GM12878 (cell line): Measurements from ENCODE around the gene TLCD3B. TPM values are rescaled to one million over a fixed set of nuclear protein-coding genes. Genes with fewer than 3 reads are reported as not detected.

Experiments used
- ATAC-seq: fragments of 200-7000 bp; cut with Tn5 transposase; 3 replicates; pipeline ENCODE4 v1.9.1; 2020; ENCODE audit warnings: mild to moderate bottlenecking, moderate library complexity
- BruUV-seq: library from RNA; stranded (reverse); fragments of 400-500 nt; replicated peaks from 2 replicates; lab custom pipeline; 2021; lab: Mats Ljungman, UMichigan
- CTCF ChIA-PET: fragments of 300-600 bp; sonication (Branson Sonifier 250); formaldehyde crosslinking; extraction: SDS; loops from one replicate; lab custom pipeline; 2021; ENCODE audit warnings: inconsistent platforms; lab: Yijun Ruan, JAX
- POLR2A ChIA-PET: fragments of 350-600 bp; formaldehyde crosslinking; extraction: SDS; loops from one replicate; lab custom pipeline; 2021; ENCODE audit warnings: inconsistent platforms; lab: Charles Lee
- RAD21 ChIA-PET: fragments of 300-600 bp; sonication (Branson Sonifier 250); formaldehyde crosslinking; loops from one replicate; lab custom pipeline; 2023; ENCODE audit warnings: antibody characterized with exemption; ENCODE audit not compliant: unreplicated experiment; lab: Charles Lee
- SMC1A ChIA-PET: fragments of 300-600 bp; sonication (Branson Sonifier 250); formaldehyde crosslinking; loops from one replicate; lab custom pipeline; 2023; ENCODE audit not compliant: unreplicated experiment, uncharacterized antibody; lab: Charles Lee
- DNase-seq: peaks from one replicate; pipeline ENCODE4 v3.0.0-alpha.2; 2011; ENCODE audit warnings: low read depth, low spot score
- FAIRE-seq: peaks from 3 replicates; lab custom pipeline; 2011; peaks lifted over from hg19 to GRCh38; lab: Jason Lieb, UNC
- H2AFZ ChIP-seq: 2 replicates; pipeline ENCODE4 v1.6.0; 2011; ENCODE audit warnings: low read depth, low read length, control low read depth; ENCODE audit not compliant: control insufficient read depth
- H3K27ac ChIP-seq: 2 replicates; pipeline ENCODE4 v1.5.1; 2011; ENCODE audit warnings: control low read depth; ENCODE audit not compliant: control insufficient read depth, insufficient read depth
- H3K27me3 ChIP-seq, 2 experiments: replicated peaks in 1 of 2; 2 replicates each; pipeline versions ENCODE4 v1.6.0 to v1.6.1; 2011; ENCODE audit warnings: low read length in 1 of 2; ENCODE audit not compliant: control insufficient read depth in 2 of 2, insufficient read depth in 2 of 2
- H3K36me3 ChIP-seq, 2 experiments: 2 replicates each; pipeline ENCODE4 v1.5.1; 2011; ENCODE audit warnings: low read length in 1 of 2; ENCODE audit not compliant: control insufficient read depth in 2 of 2, insufficient read depth in 2 of 2
- H3K4me1 ChIP-seq: 2 replicates; pipeline ENCODE4 v1.6.1; 2011; ENCODE audit warnings: mild to moderate bottlenecking, low read length, moderate library complexity, mixed read lengths; ENCODE audit not compliant: control insufficient read depth, insufficient read depth
- H3K4me2 ChIP-seq: 2 replicates; pipeline ENCODE4 v1.6.0; 2011; ENCODE audit warnings: control low read depth; ENCODE audit not compliant: control insufficient read depth, insufficient read depth
- H3K4me3 ChIP-seq: fragments of 200-600 bp; sonication (generic); 2 replicates; pipeline ENCODE4 v1.5.1; 2016
- H3K79me2 ChIP-seq: 2 replicates; pipeline ENCODE4 v1.6.0; 2011; ENCODE audit warnings: low read length; ENCODE audit not compliant: control insufficient read depth, insufficient read depth
- H3K9ac ChIP-seq: 2 replicates; pipeline ENCODE4 v1.8.0; 2011; ENCODE audit warnings: low read length, control low read depth, mixed read lengths; ENCODE audit not compliant: control insufficient read depth, insufficient read depth
- H3K9me3 ChIP-seq: replicated peaks from 3 replicates; pipeline ENCODE4 v1.5.1; 2011; ENCODE audit warnings: mild to moderate bottlenecking, low read length; ENCODE audit not compliant: control insufficient read depth, insufficient read depth
- H4K20me1 ChIP-seq: 2 replicates; pipeline ENCODE4 v1.6.0; 2011; ENCODE audit not compliant: control insufficient read depth, insufficient read depth
- CUX1 ChIP-seq: IDR thresholded peaks from 2 replicates; pipeline ENCODE4 v1.6.1; 2012; ENCODE audit warnings: improper control_type of control experiment, low read depth, low read length; ENCODE audit not compliant: insufficient replicate concordance
- ETV6 ChIP-seq, 2 experiments: fragments of 450-650 bp in 1 of 2; IDR thresholded peaks in 1 of 2; conservative IDR thresholded peaks in 1 of 2; 2 replicates each; pipeline ENCODE4 v1.6.1; 2014; ENCODE audit warnings: antibody characterized with exemption in 1 of 2, borderline replicate concordance in 1 of 2, low read depth in 1 of 2, mild to moderate bottlenecking in 1 of 2, moderate library complexity in 1 of 2
- FOXK2 ChIP-seq: fragments of 450-650 bp; IDR thresholded peaks from 2 replicates; pipeline ENCODE4 v1.6.1; 2017; ENCODE audit warnings: mild to moderate bottlenecking, moderate library complexity
- HDAC2 ChIP-seq: fragments of 200-600 bp; sonication (generic); IDR thresholded peaks from 2 replicates; pipeline ENCODE4 v1.6.1; 2017
- HDGF ChIP-seq: fragments of 450-650 bp; IDR thresholded peaks from 2 replicates; pipeline ENCODE4 v1.6.1; 2016; ENCODE audit warnings: antibody characterized with exemption
- NFIC ChIP-seq: IDR thresholded peaks from 2 replicates; pipeline ENCODE4 v1.6.1; 2012; ENCODE audit warnings: low read depth, mild to moderate bottlenecking, inconsistent platforms, low read length, moderate library complexity
- NR2F1 ChIP-seq: fragments of 450-650 bp; conservative IDR thresholded peaks from 2 replicates; pipeline ENCODE4 v1.6.1; 2017; ENCODE audit warnings: mild to moderate bottlenecking
- SREBF1 ChIP-seq: IDR thresholded peaks from 2 replicates; pipeline ENCODE4 v1.6.1; 2012; ENCODE audit warnings: mild to moderate bottlenecking, low read length
- YBX1 ChIP-seq: fragments of 450-650 bp; IDR thresholded peaks from 2 replicates; pipeline ENCODE4 v1.6.1; 2016; ENCODE audit warnings: antibody characterized with exemption
- ZNF207 ChIP-seq: fragments of 450-650 bp; IDR thresholded peaks from 2 replicates; pipeline ENCODE4 v1.6.1; 2014; ENCODE audit warnings: antibody characterized with exemption, mild to moderate bottlenecking, borderline replicate concordance
- WGBS: methylation state at CpG from one replicate; pipeline ENCODE4 v1.1.6; 2016; ENCODE audit warnings: low lambda C conversion rate; ENCODE audit not compliant: insufficient replicate concordance, insufficient coverage; ENCODE audit errors: missing lambda C conversion rate; 5-methylcytosine and 5-hydroxymethylcytosine counted together
- in situ Hi-C: fragments of 300-500 bp; cut with MboI; formaldehyde crosslinking; loops from 9 replicates; pipeline ENCODE4 v1.14.3; 2018; ENCODE audit warnings: mixed read lengths
- intact Hi-C: fragments of 100-400 bp; cut with micrococcal nuclease; formaldehyde crosslinking; loops from one replicate; pipeline ENCODE4 v1.14.2; 2022; ENCODE audit not compliant: unreplicated experiment
- polyA plus RNA-seq, 11 experiments: library from polyadenylated mRNA; depleted of rRNA in 4 of 11; unstranded in 6 of 11; stranded (reverse) in 5 of 11; fragments of >200 nt; fragmentation: Nextera tagmentation in 4 of 11; fragmentation: Illumina TruSeq in 1 of 11; extraction: Ambion mirVana in 4 of 11; extraction: Trizol in 1 of 11; gene quantifications; 1 replicate in 1 of 11; 2 replicates in 10 of 11; pipeline versions ENCODE4 v1.2.1 to v1.2.3, GENCODE V29; 2011 to 2016; ENCODE audit warnings: inconsistent platforms in 2 of 11, missing spikeins in 2 of 11, low read depth in 1 of 11
- total RNA-seq, 4 experiments: library from RNA; depleted of rRNA in 3 of 4; stranded (reverse); fragments of >200 nt in 3 of 4; fragmentation: Illumina TruSeq in 1 of 4; extraction: Trizol in 1 of 4; gene quantifications; 2 replicates each; pipeline versions ENCODE4 v1.2.1 to v1.2.3, GENCODE V29; 2013 to 2021
- TF ChIP-seq, protein P1 (sequence below): fragments of 450-650 bp; IDR thresholded peaks from 2 replicates; pipeline ENCODE4 v1.6.1; 2017; ENCODE audit warnings: mild to moderate bottlenecking, moderate library complexity
- TF ChIP-seq, protein P2 (sequence below): IDR thresholded peaks from 2 replicates; pipeline ENCODE4 v1.6.1; 2011; ENCODE audit warnings: mild to moderate bottlenecking, low read depth, low read length, moderate library complexity; ENCODE audit not compliant: insufficient replicate concordance

Gene TLCD3B
- total and polyA plus RNA-seq, 10 of the 15 experiments (the other 5 are each of a cell fraction or from before 2014, with no cell fraction given), result 0.05 to 0.51 (median 0.18) TPM; not detected in 4

GRCh38 chr16:29990883-29991570 lies 40.0 kb downstream of the TLCD3B start (continued):
- TF ChIP-seq CUX1, result no peak
- TF ChIP-seq ZNF207, result no peak
- TF ChIP-seq HDAC2, result no peak
- TF ChIP-seq NFIC, result no peak

GRCh38 chr16:29990034-29990433 lies 41.0 kb downstream of the TLCD3B start:
- no peak overlapping the region for H3K27ac ChIP-seq
- no peak for ATAC-seq
- H4K20me1 ChIP-seq, result no peaks in the 10 kb centered on the region
- H3K4me1 ChIP-seq, result peaks cover 6% of the 10 kb centered on the region; the same call in 1 of the 2 replicates
- peaks cover 5% of the 10 kb centered on the region; the same call in 1 of the 2 replicates for H3K79me2 ChIP-seq
- H3K4me3 ChIP-seq, result no peak overlapping the region
- no peak for FAIRE-seq
- in situ Hi-C loops (no loop called here), intact Hi-C loops (no loop called here)
- peaks cover 10 to 41% of the 10 kb centered on the region in 2 experiments; a peak in 3 of 4 replicates for H3K36me3 ChIP-seq
- no TSS peak for BruUV-seq
- WGBS, result 94% methylated on average over 2 of the region's 2 CpGs
- ChIA-PET POLR2A (interaction anchor here (0.8 kb wide), 1 partner anchor 17 kb away, joined by 3 read pairs; the partner anchor contains the start of gene TAOK2), CTCF (no interaction called here), RAD21 (no interaction called here), SMC1A (no interaction called here)
- H3K4me2 ChIP-seq, result no peak overlapping the region
- no peaks in the 10 kb centered on the region for H3K9me3 ChIP-seq
- no peak overlapping the region for H3K9ac ChIP-seq
- DNase-seq, result no peak
- no peak overlapping the region for H2AFZ ChIP-seq
- no peaks in the 10 kb centered on the region for H3K27me3 ChIP-seq
- no peak for TF ChIP-seq NR2F1
- no peak for TF ChIP-seq HDGF
- TF ChIP-seq YBX1, result no peak
- TF ChIP-seq, protein P1, sequence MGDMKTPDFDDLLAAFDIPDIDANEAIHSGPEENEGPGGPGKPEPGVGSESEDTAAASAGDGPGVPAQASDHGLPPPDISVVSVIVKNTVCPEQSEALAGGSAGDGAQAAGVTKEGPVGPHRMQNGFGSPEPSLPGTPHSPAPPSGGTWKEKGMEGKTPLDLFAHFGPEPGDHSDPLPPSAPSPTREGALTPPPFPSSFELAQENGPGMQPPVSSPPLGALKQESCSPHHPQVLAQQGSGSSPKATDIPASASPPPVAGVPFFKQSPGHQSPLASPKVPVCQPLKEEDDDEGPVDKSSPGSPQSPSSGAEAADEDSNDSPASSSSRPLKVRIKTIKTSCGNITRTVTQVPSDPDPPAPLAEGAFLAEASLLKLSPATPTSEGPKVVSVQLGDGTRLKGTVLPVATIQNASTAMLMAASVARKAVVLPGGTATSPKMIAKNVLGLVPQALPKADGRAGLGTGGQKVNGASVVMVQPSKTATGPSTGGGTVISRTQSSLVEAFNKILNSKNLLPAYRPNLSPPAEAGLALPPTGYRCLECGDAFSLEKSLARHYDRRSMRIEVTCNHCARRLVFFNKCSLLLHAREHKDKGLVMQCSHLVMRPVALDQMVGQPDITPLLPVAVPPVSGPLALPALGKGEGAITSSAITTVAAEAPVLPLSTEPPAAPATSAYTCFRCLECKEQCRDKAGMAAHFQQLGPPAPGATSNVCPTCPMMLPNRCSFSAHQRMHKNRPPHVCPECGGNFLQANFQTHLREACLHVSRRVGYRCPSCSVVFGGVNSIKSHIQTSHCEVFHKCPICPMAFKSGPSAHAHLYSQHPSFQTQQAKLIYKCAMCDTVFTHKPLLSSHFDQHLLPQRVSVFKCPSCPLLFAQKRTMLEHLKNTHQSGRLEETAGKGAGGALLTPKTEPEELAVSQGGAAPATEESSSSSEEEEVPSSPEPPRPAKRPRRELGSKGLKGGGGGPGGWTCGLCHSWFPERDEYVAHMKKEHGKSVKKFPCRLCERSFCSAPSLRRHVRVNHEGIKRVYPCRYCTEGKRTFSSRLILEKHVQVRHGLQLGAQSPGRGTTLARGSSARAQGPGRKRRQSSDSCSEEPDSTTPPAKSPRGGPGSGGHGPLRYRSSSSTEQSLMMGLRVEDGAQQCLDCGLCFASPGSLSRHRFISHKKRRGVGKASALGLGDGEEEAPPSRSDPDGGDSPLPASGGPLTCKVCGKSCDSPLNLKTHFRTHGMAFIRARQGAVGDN, result no peak
- TF ChIP-seq, protein P2, sequence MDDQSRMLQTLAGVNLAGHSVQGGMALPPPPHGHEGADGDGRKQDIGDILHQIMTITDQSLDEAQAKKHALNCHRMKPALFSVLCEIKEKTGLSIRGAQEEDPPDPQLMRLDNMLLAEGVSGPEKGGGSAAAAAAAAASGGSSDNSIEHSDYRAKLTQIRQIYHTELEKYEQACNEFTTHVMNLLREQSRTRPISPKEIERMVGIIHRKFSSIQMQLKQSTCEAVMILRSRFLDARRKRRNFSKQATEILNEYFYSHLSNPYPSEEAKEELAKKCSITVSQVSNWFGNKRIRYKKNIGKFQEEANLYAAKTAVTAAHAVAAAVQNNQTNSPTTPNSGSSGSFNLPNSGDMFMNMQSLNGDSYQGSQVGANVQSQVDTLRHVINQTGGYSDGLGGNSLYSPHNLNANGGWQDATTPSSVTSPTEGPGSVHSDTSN, result no peak
- no peak for TF ChIP-seq FOXK2
- no peak for TF ChIP-seq ETV6 (conservative IDR thresholded peaks at IDR 0.05 in 1 of 2, IDR thresholded peaks at IDR 0.05 in 1 of 2; ENCODE audit: borderline replicate concordance in 1 of 2, low read depth in 1 of 2)
- TF ChIP-seq SREBF1, result no peak
